H1 (cell line): Measurements from ENCODE around the gene ECSIT. TPM values are rescaled to one million over a fixed set of nuclear protein-coding genes. Genes with fewer than 3 reads are reported as not detected.
A peak's percentile ranks its signal among the peaks of the same experiment; 100 is the strongest.

Source experiments
- ASH2L ChIP-seq: fragments of 200-600, 300-600 bp; sonication (generic); IDR thresholded peaks from one replicate; pipeline ENCODE4 v1.7.1; 2017; ENCODE audit warnings: low read length
- CBX8 ChIP-seq: fragments of 300-800, 300-1000 bp; sonication (generic); IDR thresholded peaks from 2 replicates; pipeline ENCODE4 v1.7.1; 2016; ENCODE audit warnings: low read depth, low read length, borderline replicate concordance
- CTBP2 ChIP-seq: IDR thresholded peaks from 2 replicates; pipeline ENCODE4 v1.7.0; 2011; ENCODE audit warnings: borderline replicate concordance, mild to moderate bottlenecking, moderate library complexity, mixed read lengths, low read length; ENCODE audit not compliant: insufficient read depth, insufficient read length
- CTCF ChIP-seq, 3 experiments: IDR thresholded peaks; 1 replicate in 2 of 3; 2 replicates in 1 of 3; pipeline versions ENCODE4 v1.5.1 to v1.6.1; 2011; ENCODE audit warnings: low read length in 3 of 3, mild to moderate bottlenecking in 3 of 3, inconsistent platforms in 2 of 3, low read depth in 1 of 3, moderate library complexity in 1 of 3; ENCODE audit not compliant: insufficient read depth in 1 of 3; ENCODE audit errors: control extremely low read depth in 1 of 3
- GTF2F1 ChIP-seq: IDR thresholded peaks from 2 replicates; pipeline ENCODE4 v1.6.1; 2012; ENCODE audit warnings: low read depth, low read length, improper control_type of control experiment, borderline replicate concordance
- HDAC6 ChIP-seq: IDR thresholded peaks from one replicate; pipeline ENCODE4 v1.7.1; 2012; ENCODE audit warnings: low read depth, mild to moderate bottlenecking, inconsistent platforms, low read length, moderate library complexity
- JUN ChIP-seq: IDR thresholded peaks from 2 replicates; pipeline ENCODE4 v1.6.1; 2011; ENCODE audit warnings: low read depth, mild to moderate bottlenecking, improper control_type of control experiment, low read length
- JUND ChIP-seq: IDR thresholded peaks from 2 replicates; pipeline ENCODE4 v1.6.1; 2011; ENCODE audit warnings: mild to moderate bottlenecking, improper control_type of control experiment, low read length
- KDM5A ChIP-seq: fragments of 200-600 bp; IDR thresholded peaks from 2 replicates; pipeline ENCODE4 v1.7.1; 2012; ENCODE audit warnings: mild to moderate bottlenecking, low read length, inconsistent platforms, mixed read lengths
- MAX ChIP-seq: IDR thresholded peaks from 2 replicates; pipeline ENCODE4 v1.6.1; 2012; ENCODE audit warnings: inconsistent platforms
- NANOG ChIP-seq: IDR thresholded peaks from 2 replicates; pipeline ENCODE4 v1.6.1; 2011; ENCODE audit warnings: low read length, low read depth, mild to moderate bottlenecking, inconsistent platforms; ENCODE audit not compliant: insufficient read depth, poor library complexity, severe bottlenecking
- POLR2AphosphoS5 ChIP-seq: IDR thresholded peaks from 2 replicates; pipeline ENCODE4 v1.6.1; 2011; ENCODE audit warnings: low read depth, low read length
- POU5F1 ChIP-seq: IDR thresholded peaks from 2 replicates; pipeline ENCODE4 v1.6.1; 2011; ENCODE audit warnings: low read depth, mild to moderate bottlenecking, low read length, moderate library complexity
- RAD21 ChIP-seq, 2 experiments: IDR thresholded peaks in 1 of 2; conservative IDR thresholded peaks in 1 of 2; 2 replicates each; pipeline ENCODE4 v1.6.1; 2011; ENCODE audit warnings: low read depth in 2 of 2, low read length in 2 of 2, improper control_type of control experiment in 1 of 2, inconsistent platforms in 1 of 2, mild to moderate bottlenecking in 1 of 2, moderate library complexity in 1 of 2
- RBBP5 ChIP-seq: IDR thresholded peaks from 2 replicates; pipeline ENCODE4 v1.7.1; 2012; ENCODE audit warnings: low read depth, mild to moderate bottlenecking, inconsistent platforms, low read length, moderate library complexity, borderline replicate concordance
- RNF2 ChIP-seq: fragments of 200-900, 300-1000 bp; sonication (generic); IDR thresholded peaks from 2 replicates; pipeline ENCODE4 v1.7.1; 2016; ENCODE audit warnings: borderline replicate concordance, low read depth, mild to moderate bottlenecking, antibody characterized with exemption, low read length; ENCODE audit not compliant: poor library complexity, severe bottlenecking; ENCODE audit errors: missing control alignments
- SIN3A ChIP-seq, 2 experiments: IDR thresholded peaks in 1 of 2; conservative IDR thresholded peaks in 1 of 2; 2 replicates each; pipeline ENCODE4 v1.6.1; 2011 to 2012; ENCODE audit warnings: low read length in 2 of 2, improper control_type of control experiment in 1 of 2, low read depth in 1 of 2, mild to moderate bottlenecking in 1 of 2
- SIX5 ChIP-seq: IDR thresholded peaks from 2 replicates; pipeline ENCODE4 v1.6.1; 2011; ENCODE audit warnings: mild to moderate bottlenecking, low read depth, low read length
- SUZ12 ChIP-seq: fragments of 200-600 bp; sonication (generic); IDR thresholded peaks from 2 replicates; pipeline ENCODE4 v1.6.1; 2012; ENCODE audit warnings: mild to moderate bottlenecking, inconsistent platforms, low read length, moderate library complexity, mixed read lengths
- polyA plus RNA-seq, 7 experiments: library from polyadenylated mRNA; depleted of rRNA in 3 of 7; stranded (reverse) in 5 of 7; unstranded in 2 of 7; fragments of >200 nt in 5 of 7; fragments of 200-250 nt in 2 of 7; gene quantifications; 1 replicate in 5 of 7; 2 replicates in 1 of 7; 4 replicates in 1 of 7; pipeline versions ENCODE4 v1.2.1 to v1.2.3, GENCODE V29; 2011 to 2013; ENCODE audit warnings: missing spikeins in 2 of 7, mixed read lengths in 2 of 7
- total RNA-seq: library from RNA; stranded (reverse); fragmentation: NEBNext Ultra II Directional; extraction: Animal tissue kit (Norgen Biotek cat#: 25700); gene quantifications from 2 replicates; pipeline ENCODE4 v1.2.1, GENCODE V29; 2021
- TF ChIP-seq, protein P1 (sequence below): IDR thresholded peaks from 2 replicates; pipeline ENCODE4 v1.6.1; 2011; ENCODE audit warnings: low read length, improper control_type of control experiment

ECSIT gene
- total and polyA plus RNA-seq, 2 of the 8 experiments (the other 6 are each of a cell fraction or from before 2014, with no cell fraction given) = 55.7 to 74.1 TPM

DNA sequence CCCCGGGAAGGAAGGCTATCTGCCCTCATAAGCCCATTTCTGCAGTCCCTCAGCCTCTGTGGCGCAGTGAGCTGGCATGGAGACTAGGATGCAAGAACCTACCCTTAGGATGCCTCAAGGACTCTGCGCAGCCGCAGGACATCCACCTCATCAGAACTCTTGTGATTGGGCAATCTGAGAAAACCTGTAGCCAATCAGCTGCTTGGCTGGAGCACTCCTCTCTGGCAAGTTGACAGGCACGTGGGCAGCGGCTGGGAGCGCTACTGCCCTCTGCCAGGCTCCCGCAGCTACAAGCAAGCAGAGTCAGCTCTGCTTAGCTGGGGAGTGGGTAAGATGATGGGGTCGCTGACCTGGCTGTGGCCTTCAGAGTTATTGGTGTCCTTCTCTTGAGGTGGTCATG, 1.5 kb upstream of the ECSIT start (continued):
- TF ChIP-seq GTF2F1 (no peak), SIN3A (conservative IDR thresholded peaks at IDR 0.05 in 1 of 2, IDR thresholded peaks at IDR 0.05 in 1 of 2; ENCODE audit: low read depth in 1 of 2, low read length in 2 of 2) (peak; percentile 98 to 99), RBBP5 (no peak), HDAC6 (no peak), JUND (no peak), CTCF (IDR thresholded peaks at IDR 0.05; ENCODE audit: control extremely low read depth in 1 of 3, insufficient read depth in 1 of 3, low read depth in 1 of 3, low read length in 3 of 3) (peak; percentile 61 to 68 (median 68)), JUN (no peak), SIX5 (no peak), KDM5A (no peak), CBX8 (no peak), MAX (peak; percentile 100), POLR2AphosphoS5 (no peak), NANOG (no peak), SUZ12 (no peak), POU5F1 (no peak), ASH2L (no peak), RAD21 (IDR thresholded peaks at IDR 0.05 in 1 of 2, conservative IDR thresholded peaks at IDR 0.05 in 1 of 2; ENCODE audit: low read depth in 2 of 2, low read length in 2 of 2) (peak; percentile 33 to 39; a peak in 3 of 4 replicates), CTBP2 (no peak), RNF2 (no peak)
- TF ChIP-seq, protein P1, sequence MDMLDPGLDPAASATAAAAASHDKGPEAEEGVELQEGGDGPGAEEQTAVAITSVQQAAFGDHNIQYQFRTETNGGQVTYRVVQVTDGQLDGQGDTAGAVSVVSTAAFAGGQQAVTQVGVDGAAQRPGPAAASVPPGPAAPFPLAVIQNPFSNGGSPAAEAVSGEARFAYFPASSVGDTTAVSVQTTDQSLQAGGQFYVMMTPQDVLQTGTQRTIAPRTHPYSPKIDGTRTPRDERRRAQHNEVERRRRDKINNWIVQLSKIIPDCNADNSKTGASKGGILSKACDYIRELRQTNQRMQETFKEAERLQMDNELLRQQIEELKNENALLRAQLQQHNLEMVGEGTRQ = peak; percentile 66
